Lower leg skin (tissue), 4 donors: ENCODE results near the gene NCF2. TPM values are rescaled to one million over a fixed set of nuclear protein-coding genes. Genes with fewer than 3 reads are reported as not detected.

Experiments used
- DNase-seq, 2 donors: peaks; one replicate each; pipeline ENCODE4 v3.0.0-alpha.2; 2019; ENCODE audit warnings: low spot score in 2 of 2
- H3K4me3 ChIP-seq: fragments of 200-600 bp; sonication (generic); 2 replicates; pipeline ENCODE4 v1.5.1; 2017; ENCODE audit warnings: mild to moderate bottlenecking, low read depth; ENCODE audit not compliant: poor library complexity, severe bottlenecking
- CTCF ChIP-seq, 3 donors: fragments of 450-650 bp; IDR thresholded peaks; one replicate each; pipeline ENCODE4 v1.5.1; 2016; ENCODE audit warnings: antibody characterized with exemption in 3 of 3, mild to moderate bottlenecking in 3 of 3, moderate library complexity in 2 of 3
- POLR2A ChIP-seq, 2 donors: fragments of 450-650 bp; IDR thresholded peaks; one replicate each; pipeline ENCODE4 v1.6.1; 2016 to 2017; ENCODE audit warnings: antibody characterized with exemption in 2 of 2, mild to moderate bottlenecking in 1 of 2, moderate library complexity in 1 of 2
- WGBS, 2 donors: methylation state at CpG; one replicate each; pipeline ENCODE4 v1.1.5; 2018; 5-methylcytosine and 5-hydroxymethylcytosine counted together
- intact Hi-C: fragments of 100-400 bp; cut with DNase I; formaldehyde crosslinking; loops from one replicate; pipeline ENCODE4 v1.15.0; 2023; ENCODE audit warnings: low total_unique reads
- total RNA-seq, 4 donors: library from RNA; depleted of rRNA; stranded (reverse); fragments of >200 nt; gene quantifications; one replicate each; pipeline ENCODE4 v1.1.0, GENCODE V29; 2016

NCF2 gene
- total RNA-seq, 4 donors from 2014 or later, result 26.6 to 58.2 (median 33.4) TPM

- WGBS, 2 donors, result 75 to 89% methylated on average over 4 of the region's 4 CpGs
- DNase-seq, result no peak
- intact Hi-C loops, result no loop called here
- TF ChIP-seq CTCF (IDR thresholded peaks at IDR 0.05) (no peak), POLR2A (IDR thresholded peaks at IDR 0.05) (no peak)
- no peak overlapping the region for H3K4me3 ChIP-seq
These were observed 18.5 kb downstream of the NCF2 start for GRCh38 chr1:183571678-183572268.

- intact Hi-C loops, result no loop called here
- 83 to 91% methylated on average over 4 of the region's 4 CpGs for WGBS, 2 donors
- TF ChIP-seq POLR2A (IDR thresholded peaks at IDR 0.05) (no peak), CTCF (IDR thresholded peaks at IDR 0.05) (no peak)
- peak in 1 of 2 donors; percentile 39 for DNase-seq
- H3K4me3 ChIP-seq, result no peak overlapping the region
These were observed 19.8 kb downstream of the NCF2 start for GRCh38 chr1:183570451-183570850.

- intact Hi-C loops, result no loop called here
- 92 to 97% methylated on average over 3 of the region's 3 CpGs for WGBS, 2 donors
These were observed 20.5 kb downstream of the NCF2 start for GRCh38 chr1:183569801-183570200.

GRCh38 chr1:183569141-183569540 is 21.1 kb downstream of the NCF2 start:
- peak in 1 of 2 donors; percentile 3 for DNase-seq
- intact Hi-C loops, result no loop called here
- TF ChIP-seq CTCF (IDR thresholded peaks at IDR 0.05), result no peak
- no peak for TF ChIP-seq POLR2A (IDR thresholded peaks at IDR 0.05)
- 82% methylated on average over 4 of the region's 4 CpGs for WGBS, 2 donors
- no peak overlapping the region for H3K4me3 ChIP-seq

More at GRCh38 chr1:183569801-183570200, 20.5 kb downstream of the NCF2 start:
- peak in 1 of 2 donors; percentile 53 for DNase-seq
- TF ChIP-seq POLR2A (IDR thresholded peaks at IDR 0.05) (no peak), CTCF (IDR thresholded peaks at IDR 0.05) (no peak)
- no peak overlapping the region for H3K4me3 ChIP-seq

- intact Hi-C loops, result no loop called here
- DNase-seq, result no peak
- no peak for TF ChIP-seq CTCF (IDR thresholded peaks at IDR 0.05)
- no peak for TF ChIP-seq POLR2A (IDR thresholded peaks at IDR 0.05)
- WGBS, 2 donors, result 73 to 83% methylated on average over 12 of the region's 12 CpGs
- no peak overlapping the region for H3K4me3 ChIP-seq
These were observed 21.9 kb downstream of the NCF2 start for GRCh38 chr1:183568176-183569021.
